A172 (cell line): ENCODE measurements around the gene KBTBD8. TPM values are rescaled to one million over a fixed set of nuclear protein-coding genes. Genes with fewer than 3 reads are reported as not detected.
A peak's percentile ranks its signal among the peaks of the same experiment; 100 is the strongest.

Experiments
- DNase-seq: peaks from one replicate; pipeline ENCODE4 v3.0.0-alpha.2; 2015; ENCODE audit warnings: low spot score
- total RNA-seq: library from RNA; depleted of rRNA; stranded (reverse); fragments of >200 nt; shearing (Covaris generic); gene quantifications from 2 replicates; pipeline ENCODE4 v1.2.3, GENCODE V29; 2014

The KBTBD8 gene
- total RNA-seq, 1 experiment from 2014 or later, result 3.0 TPM

DNA sequence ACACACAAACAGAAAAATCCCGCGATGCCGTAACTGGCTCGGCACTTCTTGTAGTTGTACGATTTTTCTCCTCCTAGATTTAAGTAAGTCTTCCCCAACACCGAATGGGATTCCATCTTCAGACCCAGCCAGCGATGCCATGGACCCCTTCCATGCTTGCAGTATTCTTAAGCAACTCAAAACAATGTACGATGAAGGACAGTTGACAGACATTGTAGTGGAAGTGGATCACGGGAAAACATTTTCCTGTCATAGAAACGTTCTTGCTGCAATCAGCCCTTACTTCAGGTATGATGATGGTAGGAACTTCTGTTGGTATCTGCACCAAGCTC, 763 bp downstream of the KBTBD8 start:
- DNase-seq, result no peak

DNA sequence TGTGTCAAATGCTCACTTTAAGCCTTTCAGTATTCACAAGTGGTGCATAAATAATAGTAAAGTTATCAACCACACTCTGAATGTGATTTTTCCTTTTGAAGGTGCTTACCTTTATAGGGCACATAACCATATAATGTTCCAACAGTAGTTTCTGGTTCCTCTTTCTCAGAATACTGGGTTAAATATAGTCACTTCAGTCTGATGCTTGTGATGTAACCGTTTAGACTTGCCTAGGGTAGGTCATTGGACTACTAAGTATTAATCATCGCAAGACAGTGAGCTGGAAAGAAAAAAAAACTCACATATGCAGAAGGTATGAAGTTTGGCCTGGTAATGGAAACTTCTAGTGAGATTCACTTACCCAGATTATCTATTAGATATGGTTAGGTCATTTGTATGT, 1.9 kb downstream of the KBTBD8 start:
- DNase-seq, result peak; percentile 7

DNA sequence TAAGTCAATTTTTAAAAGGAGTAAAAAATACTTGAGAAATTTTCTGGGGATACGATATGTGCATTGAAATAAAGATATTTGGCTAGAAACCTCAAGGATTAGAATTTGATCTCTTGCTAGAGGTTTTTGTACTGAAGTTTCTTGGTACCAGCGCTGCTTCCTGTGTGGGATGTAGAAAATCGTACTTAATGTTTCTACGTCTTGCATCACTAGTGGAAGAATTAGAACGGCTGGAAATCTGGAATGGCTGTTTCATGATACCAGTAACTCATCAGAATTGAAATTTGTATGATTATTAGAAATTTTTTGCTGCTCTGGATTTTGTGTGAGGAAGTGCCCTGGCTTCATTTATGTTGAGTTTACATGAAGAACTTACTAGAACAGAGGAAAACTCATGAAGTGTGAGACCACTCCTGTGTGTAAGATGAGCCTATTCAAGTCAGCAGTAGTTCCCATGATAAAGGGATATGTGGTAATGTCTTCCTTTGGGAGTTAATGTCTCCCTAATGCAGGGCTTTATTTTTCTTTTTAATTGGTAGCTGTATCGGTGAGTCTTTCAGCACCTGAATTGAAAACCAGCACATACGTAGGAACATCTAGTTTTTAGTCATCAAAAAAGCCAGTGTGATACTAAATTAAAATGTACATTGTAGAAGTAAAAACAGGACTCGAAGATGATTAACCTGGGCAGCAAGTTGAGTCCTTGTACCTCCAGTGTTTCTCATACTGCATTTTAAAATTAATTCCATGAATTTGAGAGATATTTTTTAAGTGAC, 3.2 kb downstream of the KBTBD8 start:
- DNase-seq, result no peak

DNA sequence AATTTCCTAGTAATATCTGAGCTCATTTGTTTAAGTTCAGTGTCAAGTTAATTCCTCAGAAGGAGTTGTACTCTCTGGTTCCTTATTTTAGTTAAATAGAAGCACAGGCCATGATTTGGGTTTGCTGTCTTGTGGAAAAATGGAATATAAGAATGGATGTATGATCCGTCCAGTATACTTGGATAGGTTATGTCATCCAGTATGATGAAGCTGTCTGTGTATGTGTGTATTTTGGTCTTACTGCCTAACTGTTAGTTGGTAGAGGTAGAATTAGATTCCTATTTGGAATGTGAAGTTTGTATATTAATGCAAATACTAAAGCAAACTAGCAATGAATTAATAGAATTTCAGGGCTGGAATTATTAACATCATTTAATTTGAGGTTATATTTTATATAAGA, 7.9 kb downstream of the KBTBD8 start:
- no peak for DNase-seq

DNA sequence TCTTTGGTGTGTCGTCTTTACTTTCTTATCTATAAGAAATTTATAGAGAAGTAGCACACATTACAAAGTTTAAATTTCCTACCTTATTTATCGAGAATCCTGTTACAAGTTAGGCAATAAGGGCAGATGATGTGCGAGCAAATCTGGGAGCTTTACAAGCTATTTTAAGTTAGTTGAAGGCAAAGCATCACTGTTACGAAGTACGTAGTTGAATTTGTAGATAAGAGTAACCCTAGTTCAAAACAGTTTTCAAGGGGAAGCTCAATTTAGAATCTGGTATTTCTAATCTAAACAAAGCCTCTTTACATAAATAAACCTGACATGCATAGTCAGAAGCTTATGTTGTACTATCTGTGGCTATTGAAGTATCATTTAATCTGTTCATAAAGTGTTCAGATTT, 8.4 kb downstream of the KBTBD8 start:
- no peak for DNase-seq

DNA sequence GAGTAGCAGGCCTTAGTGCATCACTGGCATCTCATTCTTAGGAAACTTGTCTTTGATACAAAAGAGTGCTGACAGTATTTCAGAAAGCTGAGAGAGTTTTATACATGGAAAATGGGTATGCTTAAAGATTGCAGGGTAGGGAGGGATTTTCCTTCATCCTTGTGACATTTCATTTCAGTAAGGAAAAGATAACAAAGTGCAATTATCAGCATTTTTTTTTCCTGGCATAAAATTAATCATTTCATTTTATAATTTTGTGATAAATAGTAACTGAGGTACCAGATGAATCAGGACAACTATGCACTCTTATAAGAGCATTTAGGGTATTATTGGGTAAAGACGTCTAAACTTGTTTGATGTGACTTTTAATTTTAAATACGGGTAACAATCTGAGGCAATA, 10.3 kb downstream of the KBTBD8 start:
- no peak for DNase-seq

DNA sequence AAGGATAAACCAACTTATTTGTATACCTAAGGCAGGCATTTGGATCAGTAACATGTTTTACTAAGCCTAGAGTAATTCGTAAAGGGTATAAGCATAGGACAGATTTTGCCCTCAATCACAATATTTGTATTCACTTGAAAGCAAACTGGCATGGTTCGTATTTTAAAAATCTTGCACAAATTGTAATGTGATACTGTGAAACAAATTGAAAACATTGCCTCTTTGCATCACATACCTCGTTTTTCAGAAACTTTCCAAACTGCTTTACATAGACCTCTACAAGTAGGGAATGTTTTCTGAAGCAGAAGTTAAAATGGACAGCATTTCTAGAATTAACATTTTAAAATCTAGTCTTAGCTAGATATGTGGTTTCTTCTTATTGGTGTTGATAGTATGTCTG, 11.6 kb downstream of the KBTBD8 start:
- no peak for DNase-seq

DNA sequence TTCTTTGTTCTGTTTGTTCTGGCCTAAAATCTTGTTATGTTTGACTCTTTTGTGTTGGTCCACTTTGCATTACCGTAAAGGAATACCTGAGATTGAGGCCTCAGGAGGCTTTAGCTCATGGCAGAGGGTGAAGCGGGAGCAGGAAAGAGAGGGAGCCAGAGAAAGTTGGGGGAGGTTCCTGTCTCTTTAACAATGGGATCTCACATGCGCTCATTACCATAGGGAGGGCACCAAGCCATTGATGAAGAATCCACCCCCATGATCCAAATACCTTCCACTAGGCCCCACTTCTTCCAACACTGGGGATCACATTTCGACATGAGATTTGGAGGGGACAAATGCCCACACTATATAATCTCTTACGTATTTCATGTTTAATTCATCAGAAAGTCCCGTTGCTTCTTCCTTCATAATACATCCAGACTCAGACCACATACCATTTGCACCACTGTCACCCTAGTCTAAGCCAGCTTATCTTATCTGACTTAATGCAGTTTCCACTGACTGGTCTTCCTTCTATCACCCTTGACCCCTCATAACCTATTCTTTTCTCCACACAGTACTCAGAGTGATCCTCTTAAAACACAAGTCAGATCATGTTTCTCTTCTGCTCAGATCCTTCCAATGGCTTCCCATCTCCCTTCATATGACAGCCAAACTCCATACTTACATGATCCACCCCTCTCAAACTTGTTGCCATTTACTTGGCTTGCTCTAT, 13.5 kb downstream of the KBTBD8 start:
- no peak for DNase-seq

DNA sequence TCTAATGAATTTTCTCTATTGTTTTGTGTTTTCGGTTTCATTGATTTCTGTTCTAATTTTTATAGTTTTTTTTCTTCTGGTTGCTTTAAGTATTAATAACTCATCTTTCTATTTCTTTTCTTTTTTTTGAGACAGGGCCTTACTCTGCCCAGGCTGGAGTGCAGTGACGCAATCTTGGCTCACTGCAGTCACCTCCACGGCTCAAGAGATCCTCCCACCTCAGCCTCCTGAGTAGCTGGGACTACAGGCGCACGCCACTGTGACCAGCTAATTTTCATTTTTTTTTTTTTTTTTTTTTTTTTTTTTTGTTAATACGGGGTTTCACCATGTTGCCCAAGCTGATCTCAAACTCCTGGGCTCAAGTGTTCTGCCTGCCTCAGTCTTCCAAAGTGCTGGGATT, 14.5 kb downstream of the KBTBD8 start:
- DNase-seq, result no peak

DNA sequence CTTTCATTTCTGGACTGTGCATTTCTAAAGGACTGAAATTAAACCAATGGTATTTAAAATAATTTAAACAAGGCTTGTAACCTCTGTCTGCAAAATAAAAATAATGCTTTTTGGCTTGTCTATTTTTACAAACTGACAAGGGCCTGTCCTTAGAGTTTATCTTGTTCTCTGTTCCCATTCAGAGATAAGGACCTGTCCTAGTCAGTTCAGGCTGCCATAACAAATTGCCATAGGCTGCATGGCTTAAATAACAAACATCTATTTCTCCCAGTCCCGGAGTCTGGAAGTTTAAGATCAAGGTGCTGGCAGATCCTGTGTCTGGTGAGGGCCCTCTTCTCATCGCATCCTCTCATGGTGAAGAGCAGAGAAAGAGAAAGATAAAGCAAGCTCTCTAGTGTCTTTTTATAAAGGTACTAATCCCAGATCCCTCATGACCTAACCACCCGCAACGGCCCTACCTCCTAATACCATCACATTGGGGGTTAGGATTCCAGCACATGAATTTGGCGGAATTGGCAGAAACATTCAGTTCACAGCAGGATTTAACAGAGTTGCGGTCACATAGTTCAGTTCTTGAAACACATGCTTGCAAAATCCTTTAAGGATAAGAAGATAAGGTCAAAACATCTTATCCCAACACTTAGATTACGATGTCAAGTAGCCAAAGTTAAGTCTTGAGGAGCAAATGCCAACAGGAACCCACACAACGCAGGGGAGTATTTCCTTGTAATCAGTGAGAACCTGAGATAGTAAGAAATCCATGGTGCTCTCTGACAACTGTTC, 17.8 kb downstream of the KBTBD8 start:
- no peak for DNase-seq

DNA sequence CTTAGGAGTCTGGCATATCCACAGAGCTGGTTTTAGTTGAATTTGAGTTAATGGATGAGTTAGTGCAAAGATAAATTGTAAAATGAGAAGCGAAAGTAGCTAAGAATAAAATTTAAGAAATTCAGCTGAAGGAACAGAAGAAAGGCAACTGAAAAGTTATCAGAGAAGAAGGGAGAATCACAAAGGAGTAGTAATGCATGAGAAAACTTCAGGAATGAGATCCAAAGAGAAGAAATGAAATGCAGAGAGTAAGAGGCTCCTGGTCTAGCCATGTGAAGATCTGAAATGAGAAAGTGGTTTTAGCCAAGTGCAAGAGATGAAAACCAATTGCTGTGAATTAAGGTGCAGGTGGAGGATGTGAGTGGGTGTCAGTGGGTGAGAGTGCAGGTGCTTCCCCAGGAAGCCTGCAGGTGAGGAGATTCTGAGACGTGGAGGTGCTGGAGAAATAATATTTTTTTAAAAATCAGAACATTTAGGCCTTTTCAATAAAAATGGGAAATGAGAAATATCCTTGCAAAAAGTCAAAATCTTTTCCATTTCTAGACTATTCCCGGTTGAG, 18.5 kb downstream of the KBTBD8 start:
- DNase-seq, result no peak

DNA sequence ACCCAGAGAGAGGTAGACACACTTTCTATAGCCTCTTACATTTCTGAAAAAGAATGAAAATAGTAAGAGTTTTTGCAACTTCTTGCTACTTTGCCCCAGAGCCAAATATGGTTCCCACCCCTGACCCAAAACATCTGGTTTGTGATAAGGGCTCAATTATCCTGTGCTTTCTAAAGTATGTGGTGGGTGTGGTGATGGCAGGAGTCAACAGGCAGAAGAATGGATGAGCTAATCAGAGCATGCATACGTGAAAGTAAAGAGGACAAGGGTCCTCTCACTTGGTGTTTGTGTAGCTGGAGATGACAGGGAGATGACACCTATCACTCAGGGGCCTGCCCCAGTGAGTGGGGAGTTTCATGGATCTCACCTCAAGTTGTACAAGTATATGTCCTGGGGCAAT, 19.1 kb downstream of the KBTBD8 start:
- no peak for DNase-seq

DNA sequence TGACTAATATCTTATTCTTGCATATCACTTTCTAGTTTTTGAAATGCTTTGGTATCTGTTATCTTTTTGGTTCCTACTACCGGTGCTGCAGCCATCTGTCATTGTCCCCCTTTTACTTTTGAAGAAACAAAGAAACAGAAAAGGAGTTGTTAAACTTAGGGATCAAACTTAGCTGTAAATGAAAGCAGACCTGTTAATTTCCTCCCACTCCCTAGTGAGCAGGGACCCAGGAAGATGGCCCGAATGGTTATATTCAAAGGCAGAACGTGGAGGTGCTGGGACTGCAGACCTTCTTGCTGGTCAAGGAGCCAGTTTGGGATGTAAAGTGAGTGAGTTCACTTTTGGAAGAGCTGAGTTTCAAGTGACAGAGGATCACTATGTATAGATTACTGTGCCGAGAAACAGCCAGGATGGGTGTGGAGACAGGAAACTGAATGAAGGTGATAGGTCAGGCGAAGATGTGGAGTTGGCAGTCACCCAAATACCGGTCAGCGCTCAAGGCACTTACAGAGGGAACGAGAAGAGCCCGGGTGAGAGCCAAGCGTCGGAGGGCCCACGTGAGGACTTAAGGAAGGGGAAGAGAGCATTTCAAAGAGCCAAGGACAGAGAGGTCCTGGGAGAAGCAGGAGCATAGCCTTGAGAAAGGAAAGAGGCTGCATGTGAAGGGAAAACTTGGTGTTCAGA, 20.1 kb downstream of the KBTBD8 start:
- DNase-seq, result no peak

DNA sequence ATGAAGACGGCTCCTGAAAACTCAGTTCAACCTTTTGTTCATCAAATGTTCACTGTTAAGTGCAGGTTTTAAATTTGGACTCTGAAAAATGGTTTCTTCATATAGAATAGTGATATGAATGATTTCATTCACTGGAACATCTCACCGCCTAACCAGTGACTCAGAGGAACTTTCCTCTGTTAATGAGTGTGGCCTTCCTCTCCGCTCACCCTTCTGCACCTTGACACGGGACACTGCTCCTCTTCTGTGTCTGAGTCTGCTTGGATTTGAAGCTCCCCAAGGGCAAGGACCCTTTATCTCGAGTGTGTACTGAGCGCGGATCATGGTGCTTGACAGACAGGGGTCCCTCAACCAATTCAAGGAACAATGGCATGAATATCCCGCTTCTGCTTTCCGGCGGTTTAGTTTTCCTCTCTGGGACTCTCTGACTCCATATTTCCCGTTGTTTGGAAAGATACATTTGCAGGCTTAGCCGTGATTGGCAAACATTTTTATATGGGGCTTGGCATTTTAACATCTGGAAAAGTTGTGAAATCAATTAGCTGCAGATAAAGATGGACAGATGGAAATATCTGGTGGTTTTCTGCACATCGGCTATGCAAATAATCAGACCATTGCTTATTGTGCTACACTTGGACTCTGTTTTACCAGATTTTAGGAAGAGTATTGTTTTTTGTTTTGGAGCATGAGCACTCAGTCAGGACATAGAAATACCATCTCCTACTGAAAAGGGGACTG, 20.9 kb downstream of the KBTBD8 start:
- DNase-seq, result no peak

DNA sequence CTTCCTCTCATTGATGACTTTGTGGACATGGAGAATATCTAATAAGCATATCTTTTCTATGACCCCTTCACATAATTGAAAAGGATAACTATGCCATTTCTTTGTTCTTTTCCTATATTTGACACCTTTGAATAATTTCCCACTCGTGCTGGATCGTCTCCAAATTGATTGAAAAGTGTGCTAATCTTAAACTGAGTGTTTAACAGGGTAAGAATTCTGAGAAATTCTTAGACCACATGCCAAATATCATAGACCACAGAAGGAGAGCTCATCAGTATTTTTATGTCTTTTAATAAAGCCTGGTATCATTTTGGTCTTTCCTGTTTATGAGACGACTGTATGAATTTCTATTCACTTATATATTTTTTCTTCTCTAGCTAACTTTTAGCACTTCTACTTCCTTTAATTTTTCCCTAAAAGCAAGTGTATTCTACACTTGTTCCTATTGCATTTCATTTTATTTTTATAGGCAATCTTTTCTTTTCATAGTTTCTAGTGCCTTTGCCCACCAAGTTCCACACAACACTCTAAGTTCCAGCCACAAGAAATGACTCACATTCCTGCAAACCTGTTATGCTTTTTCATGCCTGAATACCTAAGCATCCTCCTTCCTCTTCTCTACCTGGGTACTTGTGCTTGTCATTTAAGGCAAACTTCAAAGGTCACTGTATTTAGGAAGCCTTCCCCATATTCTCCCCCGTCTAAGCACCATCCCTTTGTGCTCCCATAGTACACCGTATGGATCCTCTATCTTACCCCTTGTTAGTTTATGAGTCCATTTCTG, 30.1 kb downstream of the KBTBD8 start:
- DNase-seq, result no peak

DNA sequence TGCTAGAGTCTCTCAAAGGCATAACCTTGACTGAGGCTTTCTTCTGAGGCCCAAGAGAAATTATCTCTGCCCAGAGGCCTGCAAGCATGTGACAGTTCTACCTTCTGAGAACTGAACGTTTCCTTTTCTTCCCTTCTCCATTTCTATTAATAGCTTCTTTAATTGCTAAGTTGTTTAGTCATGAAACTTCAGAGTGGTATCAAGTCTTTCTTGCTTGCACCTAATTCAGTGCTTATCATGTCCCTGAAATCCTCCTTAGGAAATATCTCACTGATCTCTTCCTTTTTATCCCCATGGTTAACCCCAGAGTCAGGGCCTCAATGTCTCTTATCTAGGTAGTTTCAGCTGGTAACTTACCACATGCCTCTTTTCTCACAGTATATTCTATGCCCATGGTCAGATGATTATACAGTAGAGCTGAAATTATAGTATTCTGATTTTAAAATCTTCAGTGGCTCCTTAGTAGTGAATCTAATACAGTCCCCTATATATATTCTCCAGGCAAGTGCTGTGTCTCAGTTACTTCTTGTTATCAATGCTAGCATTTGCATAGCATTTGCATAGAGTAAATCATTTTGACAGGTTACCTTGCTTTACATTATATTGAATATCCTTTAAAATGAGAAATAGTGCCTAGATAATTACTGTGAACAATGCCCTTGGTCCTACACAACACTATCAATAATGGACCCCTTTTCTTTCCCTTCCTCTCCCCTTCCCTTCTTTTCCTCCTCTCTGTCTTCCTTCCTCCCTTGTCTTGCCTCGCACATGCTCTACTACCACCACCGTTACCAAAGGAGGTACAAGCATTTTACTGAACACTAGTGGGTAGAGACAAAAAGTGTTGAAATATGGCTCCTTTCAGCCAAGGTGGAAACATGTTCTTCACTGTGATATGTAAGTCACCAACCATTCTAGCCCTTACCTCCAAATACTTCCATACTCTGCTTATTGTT, 33.0 kb downstream of the KBTBD8 start:
- no peak for DNase-seq

DNA sequence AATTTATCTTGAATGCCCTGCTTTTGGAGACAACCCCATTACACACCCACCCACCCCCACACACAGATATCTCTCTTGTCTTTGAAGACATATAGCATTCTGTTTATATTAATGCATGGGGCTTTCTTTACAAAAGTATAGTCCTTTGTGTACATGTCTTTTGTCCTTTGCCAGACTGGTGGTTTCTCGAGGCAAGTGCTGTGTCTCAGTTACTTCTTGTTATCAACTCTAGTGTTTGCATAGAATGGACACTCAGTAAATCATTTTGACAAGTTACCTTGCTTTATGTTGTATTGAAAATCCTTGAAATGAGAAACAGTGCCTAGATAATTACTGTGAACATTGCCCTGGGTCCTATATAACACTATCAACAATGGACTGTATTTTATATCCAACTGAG, 33.9 kb downstream of the KBTBD8 start:
- no peak for DNase-seq

DNA sequence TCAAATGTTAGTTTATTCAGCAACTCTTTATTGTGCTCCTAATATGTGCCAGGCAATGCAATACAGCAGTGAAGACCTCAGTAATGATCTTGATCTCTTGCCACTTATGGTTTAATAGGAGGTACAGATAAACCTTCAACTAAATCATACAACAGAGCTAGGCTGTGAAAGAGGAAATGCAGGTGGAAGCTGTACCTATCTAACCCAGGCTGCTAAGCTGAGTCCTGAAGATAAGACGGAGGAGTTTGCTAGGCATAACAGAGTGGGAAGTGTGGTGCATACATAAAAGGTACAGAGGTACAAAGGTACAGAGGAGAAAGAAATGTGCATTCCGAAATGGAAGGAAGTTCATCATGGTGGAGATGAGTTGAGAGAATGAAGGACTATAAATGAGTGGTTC, 35.0 kb downstream of the KBTBD8 start:
- DNase-seq, result no peak

DNA sequence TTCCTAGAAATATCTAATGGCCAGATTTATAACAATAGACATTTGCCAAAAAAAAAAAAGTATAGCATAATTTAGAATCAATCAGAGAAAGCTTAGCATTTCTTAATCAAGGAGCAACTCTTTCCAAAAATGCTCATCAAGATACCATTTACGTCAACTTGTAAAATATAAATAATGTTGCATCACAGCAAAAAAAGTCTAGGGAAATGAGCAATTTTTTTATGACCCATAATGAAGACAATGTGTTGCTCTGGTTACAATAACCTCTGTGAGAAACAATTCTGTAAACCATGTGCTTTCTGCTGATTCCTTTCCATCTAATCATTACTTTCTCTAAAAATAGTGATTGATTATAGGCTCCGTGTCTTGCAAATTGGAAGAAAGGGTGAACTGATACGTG, 36.3 kb downstream of the KBTBD8 start:
- DNase-seq, result no peak
